ENCODE data around the gene AGFG1.

GRCh38 chr2:227511955-227512354 is 40.0 kb downstream of the AGFG1 start:
- no peak for TF ChIP-seq ZNF274 (IDR thresholded peaks at IDR 0.05; ENCODE audit: low read depth, low read length)
- no peak for TF ChIP-seq YY1 (IDR thresholded peaks at IDR 0.05; ENCODE audit: insufficient read depth, insufficient read length)
